Transverse colon (tissue), 4 donors: Measurements from ENCODE around the gene MTHFS. TPM values are rescaled to one million over a fixed set of nuclear protein-coding genes. Genes with fewer than 3 reads are reported as not detected.

ENCODE experiments used
- DNase-seq: peaks from one replicate; pipeline ENCODE4 v3.0.0-alpha.2; 2019
- H3K27ac ChIP-seq, 4 donors: fragments of 200-600 bp; sonication (generic); 2 replicates each; pipeline ENCODE4 v1.5.1; 2016 to 2018; ENCODE audit warnings: inconsistent platforms in 4 of 4
- H3K27me3 ChIP-seq: fragments of 200-600 bp; sonication (generic); 2 replicates; pipeline ENCODE4 v1.5.1; 2017; ENCODE audit warnings: inconsistent platforms
- H3K36me3 ChIP-seq, 4 donors: fragments of 200-600 bp; sonication (generic); 2 replicates each; pipeline ENCODE4 v1.5.1; 2017 to 2019; ENCODE audit warnings: inconsistent platforms in 4 of 4
- H3K4me1 ChIP-seq, 4 donors: fragments of 200-600 bp; sonication (generic); 2 replicates each; pipeline ENCODE4 v1.5.1; 2017 to 2020; ENCODE audit warnings: inconsistent platforms in 4 of 4
- H3K4me3 ChIP-seq, 4 donors: fragments of 200-600 bp; sonication (generic); 1 replicate in 1 of 4; 2 replicates in 3 of 4; pipeline versions ENCODE4 v1.5.1 to v1.6.1; 2017 to 2019; ENCODE audit warnings: inconsistent platforms in 4 of 4
- H3K9me3 ChIP-seq, 2 donors: fragments of 200-600 bp; sonication (generic); 2 replicates each; pipeline ENCODE4 v1.5.1; 2017 to 2019; ENCODE audit warnings: inconsistent platforms in 2 of 2
- CTCF ChIP-seq, 5 experiments: fragments of 200-600 bp in 3 of 5; fragments of 450-650 bp in 2 of 5; sonication (generic) in 3 of 5; IDR thresholded peaks; 1 replicate in 2 of 5; 2 replicates in 3 of 5; pipeline ENCODE4 v1.5.1; 2016 to 2017; ENCODE audit warnings: antibody characterized with exemption in 5 of 5, inconsistent platforms in 3 of 5, mild to moderate bottlenecking in 2 of 5, moderate library complexity in 1 of 5
- EP300 ChIP-seq: sonication (generic); formaldehyde crosslinking; IDR thresholded peaks from one replicate; pipeline ENCODE4 v1.6.1; 2017; ENCODE audit warnings: antibody characterized with exemption, low read depth
- POLR2A ChIP-seq: fragments of 450-650 bp; IDR thresholded peaks from one replicate; pipeline ENCODE4 v1.6.1; 2016; ENCODE audit warnings: antibody characterized with exemption, mild to moderate bottlenecking, moderate library complexity
- POLR2AphosphoS5 ChIP-seq, 3 donors: sonication (generic); formaldehyde crosslinking; IDR thresholded peaks; one replicate each; pipeline ENCODE4 v1.6.1; 2016; ENCODE audit warnings: antibody characterized with exemption in 3 of 3
- WGBS, 2 donors: methylation state at CpG; one replicate each; pipeline ENCODE4 v1.1.5; 2018; ENCODE audit warnings: low coverage in 1 of 2; 5-methylcytosine and 5-hydroxymethylcytosine counted together
- in situ Hi-C, 4 donors: fragments of 200-750 bp; cut with MboI; loops; one replicate each; pipeline versions ENCODE4 v1.15.0 to v1.15.1; 2017; ENCODE audit warnings: low sequenced_read_pairs in 3 of 4, low pct_ligation_motif_present in 1 of 4, low pct_unique_long_range_greater_than_20kb in 1 of 4
- intact Hi-C: fragments of 100-400 bp; cut with DNase I; formaldehyde crosslinking; loops from one replicate; pipeline ENCODE4 v1.15.1; 2023; ENCODE audit warnings: low total_unique reads
- total RNA-seq, 4 donors: library from RNA; depleted of rRNA; stranded (reverse); fragments of >200 nt; gene quantifications; one replicate each; pipeline ENCODE4 v1.1.0, GENCODE V29; 2016

The MTHFS gene
- total RNA-seq, 4 donors from 2014 or later: 22.1 to 28.7 (median 26.9) TPM; not detected in 1

- H3K36me3 ChIP-seq: no peaks in the 10 kb centered on the region
- no peaks in the 10 kb centered on the region for H3K27me3 ChIP-seq
- TF ChIP-seq POLR2A (no peak), CTCF (IDR thresholded peaks at IDR 0.05) (no peak), POLR2AphosphoS5 (IDR thresholded peaks at IDR 0.05) (no peak), EP300 (no peak)
- no peaks in the 10 kb centered on the region for H3K9me3 ChIP-seq
- H3K27ac ChIP-seq: no peak overlapping the region
- no peak overlapping the region for H3K4me3 ChIP-seq
- intact Hi-C loops: no loop called here
- in situ Hi-C loops: no loop called here
- DNase-seq: no peak
- no peaks in the 10 kb centered on the region for H3K4me1 ChIP-seq
Observed at GRCh38 chr15:79837846-79838245, 59.0 kb downstream of the MTHFS start.

- Histone ChIP-seq H3K27me3 (no peaks in the 10 kb centered on the region), H3K4me3 (no peak overlapping the region), H3K9me3 (no peaks in the 10 kb centered on the region), H3K27ac (no peak overlapping the region), H3K4me1 (no peaks in the 10 kb centered on the region), H3K36me3 (no peaks in the 10 kb centered on the region)
- 63 to 68% methylated on average over 3 to 4 of the region's 4 CpGs for WGBS, 2 donors
- TF ChIP-seq POLR2A: no peak
- TF ChIP-seq POLR2AphosphoS5 (IDR thresholded peaks at IDR 0.05): no peak
- TF ChIP-seq CTCF (IDR thresholded peaks at IDR 0.05): no peak
- no peak for TF ChIP-seq EP300
- in situ Hi-C loops: no loop called here
- DNase-seq: no peak
- intact Hi-C loops: no loop called here
Observed at GRCh38 chr15:79834495-79834894, 62.3 kb downstream of the MTHFS start.

GRCh38 chr15:79832367-79833120 is 64.3 kb downstream of the MTHFS start:
- TF ChIP-seq CTCF (IDR thresholded peaks at IDR 0.05): no peak
- no peak for TF ChIP-seq EP300
- no peak for TF ChIP-seq POLR2AphosphoS5 (IDR thresholded peaks at IDR 0.05)
- TF ChIP-seq POLR2A: no peak
- in situ Hi-C loops: no loop called here

GRCh38 chr15:79831604-79832003 is 65.2 kb downstream of the MTHFS start:
- TF ChIP-seq EP300: no peak
- no peak for TF ChIP-seq CTCF (IDR thresholded peaks at IDR 0.05)
- no peak for TF ChIP-seq POLR2A
- intact Hi-C loops: no loop called here
- Histone ChIP-seq H3K27ac (no peak overlapping the region), H3K4me1 (no peaks in the 10 kb centered on the region), H3K4me3 (no peak overlapping the region), H3K27me3 (no peaks in the 10 kb centered on the region), H3K36me3 (no peaks in the 10 kb centered on the region), H3K9me3 (no peaks in the 10 kb centered on the region)
- DNase-seq: no peak
- 91 to 100% methylated on average over 1 of the region's 1 CpG for WGBS, 2 donors
- in situ Hi-C loops: no loop called here

More at GRCh38 chr15:79832367-79833120, 64.3 kb downstream of the MTHFS start:
- DNase-seq: no peak
- H3K27me3 ChIP-seq: no peaks in the 10 kb centered on the region
- intact Hi-C loops: no loop called here
- H3K4me3 ChIP-seq: no peak overlapping the region
- H3K36me3 ChIP-seq: no peaks in the 10 kb centered on the region
- 94% methylated on average over 1 of the region's 1 CpG; no CpG with 5 or more reads in 1 of the 2 donors for WGBS, 2 donors
- H3K27ac ChIP-seq: no peak overlapping the region
- H3K9me3 ChIP-seq: no peaks in the 10 kb centered on the region
- no peaks in the 10 kb centered on the region for H3K4me1 ChIP-seq
